ENCODE results near the gene C22orf23.

C22orf23 gene

GRCh38 chr22:37898441-37899181, 54.8 kb downstream of the C22orf23 start:
- no peak for DNase-seq (ENCODE audit: low spot score)

DNA sequence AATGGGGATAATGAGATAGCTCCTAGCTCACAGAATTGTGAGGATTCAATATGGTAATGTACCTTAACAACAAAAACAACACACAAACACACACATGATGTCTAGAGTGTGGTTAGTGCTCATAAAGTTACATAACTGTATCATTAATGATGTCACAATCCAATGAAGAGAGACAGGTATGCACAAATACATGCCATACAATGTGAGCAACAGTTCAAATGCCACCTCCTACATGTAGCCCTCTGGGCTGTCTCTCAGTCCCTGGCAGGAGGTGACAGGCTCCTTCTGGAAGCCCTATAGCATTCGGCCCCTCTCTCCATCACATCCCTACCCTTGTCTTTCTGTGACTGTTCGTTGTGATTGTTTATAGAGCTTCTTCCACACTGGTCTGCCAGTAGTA, 55.6 kb downstream of the C22orf23 start:
- no peak for DNase-seq (ENCODE audit: low spot score)

GRCh38 chr22:37896939-37897338, 56.5 kb downstream of the C22orf23 start:
- no peak for DNase-seq (ENCODE audit: low spot score)

DNA sequence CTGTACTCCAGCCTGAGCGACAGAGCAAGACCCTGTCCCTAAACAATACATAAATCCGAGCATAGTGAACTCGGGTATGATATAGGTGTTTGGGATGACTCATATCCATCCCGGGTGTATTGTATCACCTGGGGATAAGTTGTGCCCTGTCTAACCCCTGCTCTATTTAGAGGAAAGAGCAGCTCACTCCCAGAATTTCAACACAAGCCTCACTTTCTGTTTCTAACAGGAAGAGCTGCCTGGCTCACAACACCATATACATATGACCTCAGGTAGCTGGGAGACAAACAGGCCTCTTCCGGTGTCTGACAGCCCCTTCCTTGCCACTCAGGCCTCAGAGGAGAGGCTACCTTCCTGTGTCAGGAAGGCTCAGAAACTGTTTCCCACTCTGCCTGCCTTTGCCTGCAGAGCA, 57.2 kb downstream of the C22orf23 start:
- no peak for DNase-seq (ENCODE audit: low spot score)

GRCh38 chr22:37894939-37895670, 58.3 kb downstream of the C22orf23 start:
- DNase-seq (ENCODE audit: low spot score): no peak

- no peak for DNase-seq (ENCODE audit: low spot score)
These were observed 59.8 kb downstream of the C22orf23 start for GRCh38 chr22:37893583-37893983.

Data from AG08395 (cell line).